NCI-H1048 (cell line): ENCODE results near the gene GPRC5C.

Source experiments
- DNase-seq: peaks from one replicate; lab custom pipeline; 2025; lab: John Stamatoyannopoulos, UW

Gene GPRC5C

DNA sequence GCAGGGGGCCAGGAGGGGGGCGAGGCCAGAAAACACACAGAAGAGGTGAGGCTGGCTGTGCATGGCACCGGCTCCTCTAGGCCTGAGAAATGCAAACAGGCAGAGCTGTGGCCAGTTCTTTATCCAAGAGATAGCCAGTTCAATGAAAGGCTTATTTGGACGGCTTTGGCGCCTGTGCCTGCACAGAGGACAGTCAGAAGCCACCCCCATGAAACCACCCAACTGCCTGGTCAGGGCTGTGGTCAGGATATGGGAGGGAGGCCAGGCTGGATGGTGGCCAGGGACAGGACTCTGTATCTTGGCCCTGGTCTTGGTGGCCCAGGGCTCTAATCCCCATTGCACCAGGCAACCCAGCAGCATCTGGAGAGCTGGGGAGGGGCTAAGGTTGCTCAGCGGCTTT, 24.5 kb upstream of the GPRC5C start:
- no peak for DNase-seq

DNA sequence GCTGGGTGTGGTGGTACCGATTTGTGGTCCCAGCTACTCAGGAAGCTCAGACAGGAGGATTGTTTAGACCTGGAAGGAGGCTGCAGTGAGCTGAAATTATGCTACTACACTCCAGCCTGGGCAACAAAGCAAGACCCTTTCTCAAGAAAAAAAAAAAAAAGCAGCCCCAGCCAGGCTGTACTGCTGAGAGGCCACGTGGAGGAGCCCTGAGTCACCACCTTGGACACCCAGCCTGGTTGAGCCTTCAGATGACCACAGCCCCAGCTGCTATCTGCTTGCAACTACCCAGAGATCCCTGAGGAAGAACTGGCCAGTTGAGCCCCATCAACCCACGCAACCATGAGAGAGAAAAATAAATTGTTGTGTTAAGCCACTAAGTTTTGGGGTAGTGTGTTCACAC, 23.6 kb upstream of the GPRC5C start:
- no peak for DNase-seq

DNA sequence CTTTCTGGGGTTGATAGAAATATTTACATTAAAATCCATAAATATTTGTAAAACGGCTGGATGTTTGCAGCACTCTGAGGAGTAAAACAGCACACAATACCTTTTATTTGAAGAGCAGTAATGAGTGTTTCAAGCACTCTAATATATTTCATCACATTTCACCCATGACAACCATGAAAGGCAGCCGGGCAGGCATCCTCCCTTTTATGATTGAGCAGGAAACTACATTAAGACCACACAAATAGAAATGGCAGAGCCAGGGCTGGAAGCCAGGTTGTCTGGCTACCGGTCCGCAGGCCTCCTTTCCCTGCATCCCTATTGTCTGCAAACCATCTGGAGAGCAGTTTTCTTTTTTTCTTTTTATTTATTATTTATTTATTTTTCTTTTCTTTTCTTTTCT, 23.1 kb upstream of the GPRC5C start:
- DNase-seq: no peak

DNA sequence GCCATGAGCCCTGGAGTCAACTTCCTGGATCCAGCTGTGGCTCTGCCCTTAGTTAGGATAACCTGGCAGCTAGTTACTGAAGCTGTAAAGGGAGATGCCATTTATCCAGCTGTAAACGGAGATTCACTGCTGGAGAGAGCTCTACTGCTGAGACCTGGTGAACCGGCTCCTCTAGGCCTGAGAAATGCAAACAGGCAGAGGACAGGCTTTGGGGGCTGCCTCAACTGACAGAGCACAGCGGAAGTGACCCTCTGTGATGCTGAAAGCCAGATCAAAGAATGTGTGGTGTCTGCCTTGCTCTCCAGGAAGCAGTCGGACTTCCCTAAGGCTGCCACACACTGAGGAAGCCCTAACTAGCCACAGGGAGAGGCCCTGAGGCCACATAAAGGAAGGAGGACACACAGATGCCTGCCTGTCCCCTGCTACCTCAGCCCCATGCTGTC, 21.9 kb upstream of the GPRC5C start:
- no peak for DNase-seq

DNA sequence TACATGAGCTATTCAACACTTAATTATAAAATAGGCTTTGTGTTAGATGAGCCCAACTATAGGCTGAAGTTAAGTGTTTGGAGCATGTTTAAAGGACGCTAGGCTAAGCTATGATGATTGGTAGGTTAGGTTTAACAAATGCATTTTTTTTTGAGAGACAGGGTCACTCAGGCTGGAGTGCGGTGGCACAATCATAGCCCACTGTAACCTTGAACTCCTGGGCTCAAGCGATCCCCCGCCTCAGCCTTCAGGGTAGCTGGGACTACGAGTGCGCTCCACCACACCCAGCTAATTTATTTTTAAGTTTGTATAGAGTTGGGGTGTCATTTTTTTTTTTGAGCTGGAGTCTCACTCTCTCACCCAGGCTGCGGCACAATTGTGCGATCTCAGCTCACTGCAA, 19.3 kb upstream of the GPRC5C start:
- no peak for DNase-seq

DNA sequence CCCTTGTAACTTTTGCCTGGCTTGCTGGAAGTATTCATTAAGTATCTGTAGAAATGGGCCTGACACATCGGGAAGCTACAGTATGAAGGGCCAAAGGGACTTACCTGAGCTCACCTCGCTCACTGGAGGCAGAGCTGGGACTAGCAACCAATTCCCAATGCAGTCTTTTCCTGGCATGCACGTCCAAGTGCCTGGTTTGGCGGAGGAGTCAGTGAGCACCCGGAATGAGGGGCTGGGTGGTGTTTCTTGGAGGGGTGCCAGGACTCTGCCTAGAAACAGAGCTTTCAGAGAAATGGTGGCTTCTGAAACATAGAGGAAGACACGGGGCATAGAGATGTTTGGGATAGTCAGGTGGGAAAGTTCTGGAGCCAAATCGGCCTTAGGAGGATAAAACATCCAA, 18.4 kb upstream of the GPRC5C start:
- no peak for DNase-seq

DNA sequence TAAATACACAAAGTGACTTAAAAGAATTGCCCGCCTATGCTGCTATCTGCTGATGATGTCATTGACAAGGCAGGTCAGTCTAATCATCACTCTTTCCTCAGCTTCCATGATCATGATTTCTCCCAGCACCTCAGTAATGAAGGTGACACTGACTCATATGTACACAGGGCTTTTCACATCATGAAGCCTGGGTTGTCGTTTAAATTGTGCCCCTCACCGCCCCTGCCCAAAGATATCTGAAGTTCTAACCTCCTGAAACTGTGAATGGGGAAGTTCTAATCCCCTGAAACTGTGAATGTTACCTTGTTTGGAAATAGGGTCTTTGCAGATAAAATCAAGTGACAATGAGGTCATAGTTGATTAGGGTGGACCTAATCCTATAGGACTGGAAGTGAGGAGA, 17.4 kb upstream of the GPRC5C start:
- no peak for DNase-seq

DNA sequence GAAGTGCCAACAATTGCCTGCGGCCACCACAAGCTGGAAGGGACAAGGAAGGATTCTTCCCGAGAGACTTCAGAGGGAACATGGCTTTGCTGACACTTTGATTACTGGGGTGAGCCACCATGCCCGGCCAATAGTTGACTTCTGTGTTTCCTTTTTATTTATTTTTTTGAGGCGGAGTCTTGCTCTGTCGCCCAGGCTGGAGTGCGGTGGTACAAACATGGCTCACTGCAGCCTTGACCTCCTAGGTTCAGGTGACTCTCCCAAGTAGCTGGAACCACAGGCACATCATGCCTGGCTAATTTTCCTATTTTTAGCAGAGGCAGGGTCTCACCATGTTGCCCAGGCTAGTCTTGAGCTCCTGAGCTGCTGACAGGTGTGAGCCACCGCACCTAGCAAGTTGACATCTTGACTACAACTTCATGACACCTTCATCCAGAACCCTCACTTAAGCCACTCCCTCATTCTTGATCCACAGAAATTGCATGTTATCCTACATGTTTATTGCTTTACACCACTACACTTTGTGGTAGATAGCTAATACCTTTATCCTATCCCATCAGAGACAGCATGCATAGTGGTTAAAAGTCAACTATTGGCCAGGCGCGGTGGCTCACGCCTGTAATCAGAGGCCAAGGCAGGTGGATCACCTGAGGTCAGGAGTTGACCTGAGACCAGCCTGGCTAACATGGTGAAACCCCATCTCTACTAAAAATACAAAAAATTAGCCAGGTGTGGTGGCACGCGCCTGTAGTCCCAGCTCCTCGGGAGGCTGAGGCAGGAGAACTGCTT, 16.1 kb upstream of the GPRC5C start:
- DNase-seq: no peak

DNA sequence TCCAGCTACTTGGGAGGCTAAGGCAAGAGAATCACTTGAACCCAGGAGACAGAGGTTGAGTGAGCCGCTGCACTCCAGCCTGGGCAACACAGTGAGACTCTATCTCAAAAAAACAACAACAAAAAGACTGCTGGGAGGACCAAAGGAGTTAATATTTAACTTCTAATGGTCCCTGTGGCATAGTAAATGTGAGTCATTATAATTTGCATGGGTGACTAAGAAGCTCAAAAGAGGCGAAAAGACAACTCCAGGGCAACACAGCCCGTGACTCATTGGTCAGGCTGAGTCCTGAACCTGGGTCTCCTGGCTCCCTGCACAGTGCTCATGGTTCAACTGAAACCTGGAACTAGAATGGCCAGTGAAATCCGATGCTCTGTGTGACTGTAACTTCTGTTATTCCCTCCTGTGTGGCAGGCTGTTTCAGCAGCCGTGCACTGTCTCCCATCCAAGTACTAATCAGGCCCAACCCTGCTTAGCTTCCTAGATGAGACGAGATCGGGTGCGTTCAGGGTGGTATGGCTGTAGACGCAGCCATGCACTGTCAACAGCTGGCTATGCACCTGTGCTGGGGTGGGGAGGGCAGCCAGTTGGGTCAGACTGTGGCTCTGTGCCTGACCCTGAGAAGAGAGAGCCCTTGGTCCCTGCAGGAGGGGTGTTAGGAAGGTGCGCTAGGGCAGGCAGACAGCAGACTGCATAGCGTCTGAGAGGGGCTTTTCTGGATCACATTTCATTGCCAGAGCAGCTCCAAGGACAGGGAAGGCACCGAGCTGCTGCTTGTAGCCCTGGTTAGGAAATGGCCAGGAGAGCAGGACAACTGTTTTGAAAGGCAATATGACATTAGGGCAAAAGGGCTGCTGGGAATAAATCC, 14.5 kb upstream of the GPRC5C start:
- DNase-seq: no peak

DNA sequence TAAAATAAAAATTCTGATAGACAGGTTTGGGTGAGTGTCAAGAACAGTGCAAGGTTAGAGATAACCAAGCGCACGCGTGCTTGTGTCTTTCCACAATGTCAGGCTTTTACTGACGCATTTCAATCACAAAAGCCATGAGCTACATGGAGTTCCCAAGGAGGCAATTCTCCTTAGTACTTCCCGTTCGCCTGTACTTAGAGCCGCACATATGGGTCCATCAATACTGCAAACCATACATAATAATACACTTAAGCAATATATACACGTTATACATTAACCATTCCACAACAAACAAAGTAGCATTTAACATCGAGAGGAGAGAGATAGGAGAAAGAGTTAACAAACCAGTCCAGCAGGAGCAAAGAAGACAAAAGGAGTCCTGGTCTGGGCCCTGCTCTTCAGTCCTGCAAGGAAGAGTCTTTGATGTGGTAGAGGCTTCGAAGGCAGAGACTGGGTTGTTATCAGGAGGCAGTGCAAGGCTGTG, 11.9 kb upstream of the GPRC5C start:
- no peak for DNase-seq

DNA sequence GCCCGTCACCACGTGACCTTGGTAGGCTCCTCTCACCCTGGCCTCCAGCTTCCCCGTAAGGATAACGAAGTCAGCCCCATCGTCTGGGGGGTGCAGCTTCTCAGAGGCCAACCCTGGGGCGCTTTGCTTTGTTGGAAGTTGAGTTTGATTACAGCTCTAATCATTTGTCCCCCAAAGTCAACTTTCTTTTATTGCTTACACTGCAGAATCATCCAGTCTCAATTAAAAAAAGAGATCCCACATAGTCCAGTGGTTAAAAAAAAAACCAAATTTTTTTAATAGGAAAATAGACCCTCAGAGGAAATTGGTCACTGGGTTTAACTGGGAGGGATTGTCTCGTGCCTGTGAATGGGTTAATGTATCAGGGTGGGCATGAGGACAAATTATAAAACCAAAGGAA, 7.8 kb upstream of the GPRC5C start:
- DNase-seq: no peak

DNA sequence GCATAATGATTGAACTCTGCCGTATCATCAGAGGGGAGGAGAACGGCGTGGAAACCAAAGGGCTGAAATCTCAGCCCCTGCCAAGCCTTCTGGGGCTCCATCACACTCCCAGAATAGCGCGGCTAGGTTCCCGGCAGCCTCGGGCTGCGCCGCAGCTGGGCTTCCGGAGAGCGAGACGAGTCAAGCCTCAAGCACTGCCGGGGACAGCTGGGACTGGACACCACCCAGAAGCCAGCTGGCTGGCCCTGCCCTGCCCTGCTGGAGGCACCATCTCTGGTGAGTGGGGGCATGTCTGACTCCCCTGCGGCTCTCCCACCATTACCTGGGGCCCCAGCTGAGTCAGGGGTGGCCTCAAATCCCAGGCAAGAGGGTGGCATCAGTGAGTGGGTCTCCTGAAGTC, 7.2 kb upstream of the GPRC5C start:
- no peak for DNase-seq

DNA sequence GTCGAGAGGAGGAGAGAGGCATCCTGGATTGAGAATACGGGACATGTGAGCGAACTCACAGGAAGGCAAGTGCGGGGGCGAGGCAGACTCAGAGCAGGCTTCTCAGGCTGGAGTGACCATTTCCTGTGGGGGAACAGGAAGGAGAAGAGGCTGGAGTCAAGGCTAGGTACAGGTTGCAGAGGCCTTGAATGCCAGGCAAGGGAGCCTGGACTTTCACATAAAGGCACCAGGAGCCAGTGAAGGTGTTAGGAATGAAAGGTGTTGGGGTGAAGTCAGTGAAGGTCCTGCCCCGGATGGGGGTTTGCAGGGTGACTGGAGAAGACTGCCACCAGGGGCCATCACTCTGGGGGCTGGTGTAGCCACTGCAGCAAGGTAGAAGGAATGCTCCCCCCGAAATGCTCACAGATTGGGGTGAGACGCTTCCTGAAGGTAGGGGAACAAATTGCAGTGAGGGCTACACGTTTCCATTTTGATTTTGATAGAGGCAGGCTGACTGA, 5.3 kb upstream of the GPRC5C start:
- no peak for DNase-seq

DNA sequence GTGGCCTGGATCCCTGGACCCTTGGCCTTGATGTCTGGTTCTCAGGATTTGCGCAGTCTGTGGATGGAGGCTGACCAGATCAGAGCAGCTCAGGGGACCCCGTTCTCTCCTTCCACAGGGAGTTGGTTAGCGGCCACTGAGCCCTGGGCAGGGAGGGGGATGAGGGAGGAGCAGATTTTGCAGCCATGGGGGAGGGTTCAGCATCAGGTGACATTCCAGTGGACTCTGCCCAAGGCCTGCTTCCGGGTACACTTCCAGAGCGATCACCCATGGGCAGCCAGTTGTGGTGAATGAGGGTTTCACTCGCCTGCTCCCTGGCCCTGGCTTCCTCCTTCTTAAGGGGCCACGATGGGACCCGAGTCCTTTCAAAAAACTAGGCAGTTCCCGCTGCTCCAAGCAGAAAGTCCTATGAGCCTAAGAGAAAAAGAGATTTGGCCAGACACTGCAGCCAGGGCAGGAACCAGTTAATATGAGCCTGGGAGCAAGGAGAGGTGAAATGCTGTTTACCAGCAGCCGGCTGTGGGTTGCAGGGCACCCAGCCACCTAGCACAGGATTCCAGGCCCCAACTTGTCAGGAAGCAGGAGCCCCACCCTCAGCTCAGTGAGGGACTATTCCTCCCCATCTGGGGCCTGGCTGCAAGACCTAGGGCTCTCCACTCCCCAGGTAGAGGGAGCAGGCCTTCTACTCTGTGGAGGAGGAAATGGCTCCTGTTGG, 4.7 kb upstream of the GPRC5C start:
- DNase-seq: no peak

DNA sequence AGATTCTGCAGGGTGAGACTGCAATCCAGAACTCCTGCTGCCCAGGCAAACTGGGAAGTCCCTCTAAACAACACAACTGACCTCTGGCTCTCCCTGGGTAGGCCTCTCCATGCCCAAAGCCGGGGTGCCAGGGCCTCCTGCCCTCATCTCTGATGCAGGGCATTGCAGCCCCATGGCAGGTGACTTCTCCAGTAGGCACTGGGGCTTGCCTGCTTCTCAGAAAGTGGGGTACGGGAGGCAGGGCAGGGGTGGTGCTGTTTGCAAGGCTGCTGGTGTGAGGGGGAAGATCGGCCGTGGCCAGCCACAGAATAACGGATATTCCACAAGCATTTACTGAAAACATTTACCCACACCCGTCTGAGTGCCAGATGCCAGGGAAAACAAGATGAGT, 4.1 kb upstream of the GPRC5C start:
- DNase-seq: no peak

DNA sequence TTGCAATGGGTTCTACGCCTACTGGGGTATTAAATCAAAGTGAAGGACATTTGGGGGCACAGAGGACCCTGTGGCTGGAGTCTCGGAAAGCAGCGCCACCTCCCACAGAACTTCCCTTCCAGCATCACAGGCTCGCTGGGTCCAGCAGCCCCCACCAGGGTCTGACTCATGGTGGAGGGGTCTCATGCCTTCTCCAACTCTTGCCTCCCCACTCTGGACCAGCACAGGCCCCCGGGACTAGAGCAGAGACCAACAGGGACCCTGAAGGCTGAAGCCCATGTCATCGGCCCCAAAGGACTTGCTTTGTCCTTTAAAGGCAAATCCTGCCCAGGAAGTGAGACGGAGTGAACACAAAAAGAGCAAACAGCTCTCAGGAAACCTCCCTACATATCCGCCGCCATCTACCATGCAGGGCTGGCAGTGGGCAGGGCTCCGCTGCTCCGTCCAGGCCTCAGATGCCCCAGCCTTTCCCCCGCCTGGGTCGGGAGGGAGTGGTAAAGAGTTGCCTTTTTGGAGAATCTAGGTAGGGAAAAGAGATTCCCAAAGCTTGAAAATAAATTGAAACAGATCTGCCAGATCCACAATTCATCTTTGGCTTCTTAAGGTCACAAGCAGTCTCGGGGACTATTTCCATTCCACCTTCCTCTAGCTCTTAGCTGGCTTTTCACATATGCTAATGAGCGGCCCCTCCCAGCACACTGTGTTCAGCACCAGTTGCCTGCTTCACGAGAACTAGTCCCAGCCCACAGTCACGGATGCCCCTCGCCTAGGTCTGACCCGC, 2.1 kb upstream of the GPRC5C start:
- no peak for DNase-seq

DNA sequence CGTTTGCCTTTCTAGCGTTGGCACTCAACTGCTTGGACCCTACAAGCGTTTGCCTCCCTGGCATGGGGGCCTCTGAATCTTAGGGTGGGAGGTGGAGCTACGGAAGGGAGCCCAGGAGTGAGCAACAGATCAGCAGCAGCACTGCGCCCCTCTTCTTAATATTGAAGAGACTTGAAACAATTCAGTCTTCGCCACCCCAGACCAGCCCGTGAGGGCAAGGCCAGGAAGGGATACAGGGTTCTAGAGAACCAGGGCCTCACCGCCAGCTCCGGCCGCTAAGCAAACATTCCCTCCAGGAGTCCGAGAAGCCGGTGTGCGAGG, 1.5 kb upstream of the GPRC5C start:
- DNase-seq: no peak

DNA sequence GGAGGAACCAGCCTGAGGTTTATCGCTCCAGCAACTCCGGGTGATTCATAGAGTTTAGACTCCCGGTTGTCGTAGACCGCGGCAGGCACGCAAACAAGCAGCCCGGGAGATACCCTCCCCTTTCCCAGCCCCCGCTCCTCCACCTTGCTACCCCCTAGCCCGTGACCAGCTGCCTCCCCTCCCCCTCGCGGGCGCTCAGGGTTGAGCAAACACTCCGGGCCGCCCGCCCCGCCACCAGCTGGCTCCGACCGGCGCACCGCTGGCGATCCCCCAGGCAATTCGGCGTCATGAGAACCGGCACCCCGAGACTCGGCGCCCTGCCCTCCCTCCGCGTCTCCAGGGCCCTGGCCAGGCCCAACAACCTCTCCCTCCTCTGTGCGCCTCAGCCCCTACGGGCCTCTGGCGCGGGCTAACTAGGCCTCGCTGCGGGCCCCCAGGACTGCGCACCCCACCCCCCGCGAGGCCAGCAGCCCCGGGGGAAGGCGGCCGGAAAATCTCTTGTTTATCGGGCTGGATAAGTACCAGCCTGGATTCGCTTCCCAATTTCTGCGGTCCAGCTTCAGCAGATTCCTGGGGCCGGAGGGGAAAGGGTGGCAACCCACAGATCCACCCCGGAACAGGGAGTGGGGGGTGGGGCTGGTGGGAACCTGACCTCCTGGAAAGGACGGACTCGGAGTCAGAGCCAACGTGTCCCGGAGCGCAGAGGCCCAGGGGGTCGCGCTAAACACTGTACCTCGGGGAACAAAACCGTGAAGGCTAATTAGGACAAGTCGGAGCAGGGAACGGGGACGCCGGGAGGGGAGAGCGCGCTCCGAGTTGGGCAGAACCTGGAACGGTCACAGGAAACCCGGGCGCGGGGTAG, 951 bp upstream of the GPRC5C start:
- DNase-seq: no peak

DNA sequence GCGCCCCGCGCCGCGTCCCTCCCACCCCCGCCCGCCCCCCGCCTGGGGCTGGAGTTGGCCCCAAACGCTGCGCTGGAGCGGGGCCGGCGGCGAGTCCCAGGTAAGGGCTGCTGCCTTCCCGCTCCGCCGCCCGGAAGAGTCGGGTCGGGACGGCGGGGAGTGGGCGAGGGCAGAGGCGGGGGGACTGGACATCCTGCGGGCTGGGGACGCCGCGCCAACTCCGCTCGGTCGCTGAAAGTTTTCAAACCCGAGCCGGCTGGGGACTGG, 469 bp downstream of the GPRC5C start:
- no peak for DNase-seq

DNA sequence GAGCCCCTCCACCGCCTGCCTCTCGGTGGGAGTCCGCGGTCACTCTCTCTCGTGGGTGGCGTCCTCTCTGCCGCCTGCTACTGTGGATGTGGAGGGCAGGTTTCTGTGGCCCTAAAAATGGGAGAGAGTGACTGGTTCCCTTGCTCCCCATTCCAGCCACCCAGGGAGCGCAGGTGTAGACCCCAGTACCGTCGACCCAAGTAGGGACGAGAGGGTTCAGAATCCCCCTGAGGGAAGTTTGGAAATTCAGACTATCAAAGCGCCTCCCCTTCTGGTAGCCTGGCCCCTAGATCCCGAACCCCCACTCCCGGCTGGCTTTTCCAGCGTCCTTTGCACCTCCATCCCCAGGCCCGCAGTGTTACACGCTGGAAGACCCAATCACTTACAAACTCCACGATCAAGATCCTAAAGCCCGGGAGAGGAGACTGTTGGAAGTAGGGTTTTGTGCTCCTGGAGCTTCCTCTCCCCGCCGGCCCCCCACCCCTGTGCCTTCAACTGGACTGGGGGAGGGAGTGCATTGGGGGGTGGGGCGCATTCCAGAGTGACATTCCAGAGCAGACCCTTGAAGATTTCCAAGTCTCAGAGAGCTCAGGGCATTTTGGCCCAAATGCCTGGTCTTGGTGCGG, 991 bp downstream of the GPRC5C start:
- DNase-seq: no peak
